Activated T-cell treated with anti-CD3 and anti-CD28 coated beads for 4 hours (primary cell): ENCODE results near the gene ANKRD34C.

Experiments
- DNase-seq: peaks from one replicate; pipeline ENCODE4 v3.0.0-alpha.2; 2020

The ANKRD34C gene

GRCh38 chr15:79282371-79283251 lies at the start of gene ANKRD34C:
Gene ANKRD34C (plus strand): TSS chr15:79282722. CDS start chr15:79293285, 10,563 bp downstream.
- DNase-seq, result no peak

- no peak for DNase-seq
Observed at GRCh38 chr15:79233236-79233635, 49.3 kb upstream of the ANKRD34C start.

GRCh38 chr15:79240036-79240435 lies 42.5 kb upstream of the ANKRD34C start:
- DNase-seq, result no peak

GRCh38 chr15:79243723-79244122 lies 38.8 kb upstream of the ANKRD34C start:
- no peak for DNase-seq

- no peak for DNase-seq
Observed at GRCh38 chr15:79244876-79245275, 37.6 kb upstream of the ANKRD34C start.

GRCh38 chr15:79248183-79248582 lies 34.3 kb upstream of the ANKRD34C start:
- DNase-seq, result no peak

- DNase-seq, result no peak
Observed at GRCh38 chr15:79257454-79257853, 25.1 kb upstream of the ANKRD34C start.

GRCh38 chr15:79261836-79262235 lies 20.7 kb upstream of the ANKRD34C start:
- DNase-seq, result no peak

GRCh38 chr15:79265167-79265566 lies 17.4 kb upstream of the ANKRD34C start:
- DNase-seq, result no peak

GRCh38 chr15:79265987-79266579 lies 16.4 kb upstream of the ANKRD34C start:
- DNase-seq, result no peak

- DNase-seq, result no peak
Observed at GRCh38 chr15:79283252-79284048, 928 bp downstream of the ANKRD34C start.

- no peak for DNase-seq
Observed at GRCh38 chr15:79290642-79291275, 8.2 kb downstream of the ANKRD34C start.

GRCh38 chr15:79292011-79292410 lies 9.5 kb downstream of the ANKRD34C start:
- DNase-seq, result no peak

- DNase-seq, result no peak
Observed at GRCh38 chr15:79294075-79294474, 11.6 kb downstream of the ANKRD34C start.

GRCh38 chr15:79296583-79296982 lies 14.1 kb downstream of the ANKRD34C start:
- no peak for DNase-seq

- DNase-seq, result no peak
Observed at GRCh38 chr15:79299126-79299840, 16.8 kb downstream of the ANKRD34C start.

- DNase-seq, result no peak
Observed at GRCh38 chr15:79299841-79300235, 17.3 kb downstream of the ANKRD34C start.

GRCh38 chr15:79307251-79307650 lies 24.7 kb downstream of the ANKRD34C start:
- DNase-seq, result no peak

GRCh38 chr15:79308874-79309273 lies 26.4 kb downstream of the ANKRD34C start:
- DNase-seq, result no peak

- DNase-seq, result no peak
Observed at GRCh38 chr15:79310612-79310984, 28.1 kb downstream of the ANKRD34C start.

GRCh38 chr15:79310985-79311900 lies 28.7 kb downstream of the ANKRD34C start, which contains the start of gene TMED3:
Gene TMED3 (plus strand): TSS chr15:79311112. CDS start chr15:79311250, 138 bp downstream.
- peak; percentile 60 for DNase-seq
